Fibroblast of skin of scalp (primary cell): Measurements from ENCODE around the gene XAB2.
"Not testable (repeated sequence)": the region's sequence is repeated elsewhere in the genome, so short reads cannot be mapped to it uniquely, and the experiment has no call there.

Source experiments
- DNase-seq: peaks from one replicate; pipeline ENCODE4 v3.0.0-alpha.2; 2013

Gene XAB2

DNA sequence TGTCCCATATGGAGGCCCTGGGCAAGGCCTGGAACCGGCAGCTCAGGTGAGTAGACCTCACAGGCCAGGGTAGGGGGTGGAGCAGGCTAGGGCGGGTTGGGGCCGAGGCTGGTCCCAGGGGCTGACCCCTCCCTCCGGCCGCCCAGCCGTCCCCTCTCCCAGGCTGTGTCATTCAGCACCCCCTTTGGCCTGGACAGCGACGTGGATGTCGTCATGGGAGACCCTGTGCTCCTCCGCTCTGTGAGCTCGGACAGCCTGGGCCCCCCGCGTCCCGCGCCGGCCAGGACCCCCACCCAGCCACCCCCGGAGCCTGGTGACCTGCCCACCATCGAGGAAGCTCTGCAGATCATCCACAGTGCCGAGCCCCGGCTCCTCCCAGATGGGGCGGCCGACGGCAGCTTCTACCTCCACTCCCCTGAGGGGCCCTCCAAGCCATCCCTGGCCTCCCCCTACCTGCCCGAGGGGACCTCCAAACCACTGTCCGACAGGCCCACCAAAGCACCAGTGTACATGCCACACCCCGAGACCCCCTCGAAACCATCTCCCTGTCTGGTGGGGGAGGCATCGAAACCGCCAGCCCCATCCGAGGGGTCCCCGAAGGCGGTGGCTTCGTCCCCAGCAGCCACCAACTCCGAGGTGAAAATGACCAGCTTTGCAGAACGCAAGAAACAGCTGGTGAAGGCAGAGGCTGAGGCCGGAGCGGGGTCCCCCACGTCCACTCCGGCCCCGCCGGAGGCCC lies 17.6 kb downstream of the XAB2 start:
- DNase-seq: no peak

DNA sequence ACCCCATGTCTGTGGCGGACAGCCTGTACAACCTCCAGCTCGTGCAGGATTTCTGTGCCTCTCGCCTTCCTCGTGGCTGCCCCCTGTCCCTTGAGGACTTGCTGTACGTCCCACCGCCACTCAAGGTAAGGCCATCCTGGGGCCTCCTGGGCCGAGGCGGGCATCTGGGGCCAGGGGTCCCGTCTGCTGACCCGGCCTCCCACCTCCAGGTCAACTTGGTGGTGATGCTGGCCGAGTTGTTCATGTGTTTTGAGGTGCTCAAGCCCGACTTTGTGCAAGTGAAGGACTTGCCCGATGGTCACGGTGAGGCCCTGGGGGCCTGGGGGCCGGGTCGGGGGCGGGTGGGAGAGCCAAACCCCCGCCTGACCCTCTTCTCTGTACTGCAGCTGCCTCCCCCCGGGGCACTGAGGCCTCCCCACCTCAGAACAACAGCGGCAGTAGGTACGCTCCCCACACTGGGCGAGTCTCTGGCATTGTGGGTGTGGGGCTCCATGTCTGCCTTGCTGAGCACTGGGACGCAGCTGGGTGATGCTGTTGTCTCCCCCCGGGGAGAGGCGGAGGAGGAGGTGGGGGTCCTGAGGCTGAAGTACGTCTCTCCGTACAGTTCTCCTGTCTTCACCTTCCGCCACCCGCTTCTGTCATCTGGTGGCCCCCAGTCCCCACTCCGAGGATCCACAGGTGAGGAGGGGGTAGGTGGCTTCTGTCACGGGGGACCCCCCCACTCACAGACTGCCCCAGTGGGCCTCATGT lies 18.7 kb downstream of the XAB2 start:
- DNase-seq: no peak

DNA sequence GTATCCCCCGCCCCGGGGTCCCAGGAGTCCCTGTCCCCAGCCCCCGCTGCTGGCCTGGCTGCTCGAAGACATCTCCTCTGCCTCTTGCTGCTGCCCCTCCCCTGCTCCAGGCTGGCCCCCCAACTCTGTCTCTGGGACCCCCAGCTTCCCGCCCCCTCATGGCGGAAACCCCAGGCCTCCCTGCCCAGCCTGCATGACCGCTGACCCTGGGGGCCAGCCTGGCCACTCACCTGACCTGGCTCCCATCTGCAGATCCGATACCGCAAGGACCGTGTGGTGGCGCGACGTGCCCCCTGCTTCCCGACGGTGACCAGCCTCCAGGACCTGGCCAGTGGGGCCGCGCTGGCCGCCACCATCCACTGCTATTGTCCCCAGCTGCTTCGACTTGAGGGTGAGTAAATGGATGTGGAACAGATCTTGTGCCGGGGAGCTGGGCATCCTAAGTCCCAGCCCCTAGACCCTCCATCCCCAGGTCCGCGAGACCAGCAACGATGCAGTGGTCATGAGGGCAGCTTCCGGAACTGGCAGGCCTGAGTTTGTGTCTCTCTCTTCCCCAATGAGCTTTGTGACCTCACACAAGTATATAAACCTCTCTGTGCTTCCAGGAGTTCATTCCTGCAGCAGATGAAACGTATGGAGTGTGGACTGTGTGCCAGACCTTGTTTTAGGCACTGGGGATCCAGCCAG lies 21.3 kb downstream of the XAB2 start:
- no peak for DNase-seq

DNA sequence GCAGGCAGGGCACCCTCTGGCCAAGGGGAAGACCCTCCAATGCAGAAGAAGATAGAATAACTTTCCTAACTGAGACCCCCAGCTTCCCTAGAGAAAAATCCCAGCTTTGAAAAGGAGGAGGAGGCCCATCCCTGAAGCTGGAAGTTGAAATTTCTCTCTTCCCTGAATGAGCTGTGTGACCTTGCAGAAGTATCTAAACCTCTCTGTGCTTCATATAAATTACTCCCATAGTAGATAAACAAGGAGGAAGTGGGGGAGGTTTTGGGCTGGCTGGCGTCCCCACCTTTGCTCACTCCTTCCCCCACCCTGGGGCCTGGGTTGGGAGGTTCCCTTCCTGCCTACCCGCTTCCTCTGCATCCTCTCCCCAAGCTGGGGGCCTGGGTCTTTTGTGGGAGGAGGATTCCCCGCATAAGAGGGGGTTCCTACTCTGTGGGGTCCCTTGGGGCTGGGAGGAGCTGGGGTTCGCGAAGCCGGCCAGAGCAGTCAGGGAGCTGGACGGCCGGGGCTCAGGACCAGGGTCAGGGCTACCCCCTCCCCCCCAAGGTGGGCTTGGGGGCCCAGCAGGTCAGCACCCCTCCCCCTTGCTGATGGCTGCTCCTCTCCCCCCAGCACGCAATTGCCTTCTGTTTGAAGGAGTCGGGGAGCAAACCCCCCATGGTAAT lies 22.0 kb downstream of the XAB2 start:
- no peak for DNase-seq

DNA sequence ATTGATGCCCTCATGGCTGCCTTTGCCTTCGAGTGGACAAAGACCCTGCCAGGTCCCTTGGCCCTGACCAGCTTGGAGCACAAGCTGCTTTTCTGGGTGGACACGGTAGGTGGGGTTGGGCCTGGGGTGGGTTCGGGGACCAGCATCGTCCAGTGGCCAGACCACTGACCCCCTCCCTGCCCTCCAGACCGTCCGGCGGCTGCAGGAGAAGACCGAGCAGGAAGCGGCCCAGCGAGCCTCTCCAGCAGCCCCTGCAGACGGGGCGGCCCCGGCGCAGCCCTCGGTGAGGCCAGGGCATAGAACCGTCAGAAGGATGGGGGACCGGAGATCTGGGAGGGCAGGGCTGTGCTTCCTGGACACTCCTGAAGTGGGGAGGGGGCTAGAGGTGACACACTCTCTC lies 23.1 kb downstream of the XAB2 start:
- no peak for DNase-seq

DNA sequence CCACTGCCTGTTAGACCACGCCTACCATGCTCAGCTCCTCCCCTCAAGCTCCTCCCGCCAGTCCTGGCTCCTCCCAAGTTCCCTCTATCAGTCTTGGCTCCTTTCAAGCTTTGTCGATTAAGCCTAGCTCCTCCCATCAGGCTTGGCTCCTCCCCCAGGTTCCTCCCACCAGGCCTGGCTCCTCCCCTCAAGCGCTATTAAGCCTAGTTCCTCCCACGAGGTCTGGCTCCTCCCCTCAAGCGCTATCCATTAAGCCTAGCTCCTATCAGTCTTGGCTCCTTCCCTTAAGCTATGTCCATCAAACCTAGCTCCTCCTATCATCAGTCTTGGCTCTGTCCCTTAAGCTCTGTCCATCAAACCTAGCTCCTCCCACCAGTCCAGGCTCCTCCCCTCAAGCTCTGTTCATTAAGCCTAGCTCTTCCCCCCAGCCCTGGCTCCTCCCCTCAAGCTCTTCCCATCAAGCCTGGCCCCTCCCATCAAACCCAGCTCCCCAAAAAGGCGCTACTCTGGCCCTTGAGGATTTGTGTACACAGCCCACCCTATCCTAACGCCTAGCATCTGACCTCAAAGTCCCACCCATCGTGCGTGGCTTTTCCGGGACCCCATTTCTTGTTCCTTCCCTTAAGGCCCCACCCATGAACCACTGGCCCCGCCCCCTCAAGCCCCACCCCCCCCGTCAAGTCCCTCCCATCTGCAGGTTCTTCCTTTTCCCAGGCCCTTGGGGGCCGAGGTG lies 23.7 kb downstream of the XAB2 start:
- no peak for DNase-seq

DNA sequence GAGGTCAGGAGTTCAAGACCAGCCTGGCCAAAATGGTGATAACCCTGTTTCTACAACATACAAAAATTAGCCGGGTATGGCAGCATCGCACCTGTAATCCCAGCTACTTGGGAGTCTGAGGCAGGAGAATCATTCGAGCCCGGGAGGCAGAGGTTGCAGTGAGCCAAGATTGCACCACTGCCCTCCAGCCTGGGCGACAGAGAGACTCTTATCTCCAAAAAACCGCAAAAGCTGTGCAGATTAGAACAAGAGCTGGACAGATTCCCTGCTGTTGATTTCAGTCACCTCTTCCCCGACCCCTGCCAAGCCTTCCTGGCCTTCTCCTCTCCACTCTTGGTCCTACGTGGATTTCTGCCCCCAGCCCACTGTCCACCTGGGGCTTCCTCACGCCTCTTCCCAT lies 25.4 kb downstream of the XAB2 start:
- no peak for DNase-seq

DNA sequence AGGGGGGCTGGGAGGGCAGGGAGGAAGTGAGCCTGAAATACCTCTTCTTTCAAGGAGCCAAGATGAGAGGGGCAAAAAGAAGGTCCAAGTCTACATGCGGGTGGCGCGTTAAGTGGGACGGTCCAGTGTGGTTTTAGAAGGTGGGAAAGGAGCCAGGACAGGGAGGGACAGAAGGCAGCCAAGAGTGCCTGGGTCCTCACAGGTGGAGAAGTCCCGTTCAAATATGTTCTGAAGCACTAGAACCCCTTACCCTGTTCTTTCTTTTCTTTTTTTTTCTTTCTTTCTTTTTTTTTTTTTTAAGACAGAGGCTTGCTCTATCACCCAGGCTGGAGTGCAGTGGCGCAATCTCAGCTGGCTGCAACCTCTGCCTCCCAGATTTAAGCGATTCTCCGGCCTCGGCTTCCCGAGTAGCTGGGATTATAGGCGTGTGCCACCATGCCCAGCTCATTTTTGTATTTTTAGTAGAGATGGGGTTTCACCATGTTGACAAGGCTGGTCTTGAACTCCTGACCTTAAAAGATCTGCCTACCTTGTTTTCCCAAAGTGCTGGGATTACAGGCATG lies 26.3 kb downstream of the XAB2 start:
- DNase-seq: no peak

DNA sequence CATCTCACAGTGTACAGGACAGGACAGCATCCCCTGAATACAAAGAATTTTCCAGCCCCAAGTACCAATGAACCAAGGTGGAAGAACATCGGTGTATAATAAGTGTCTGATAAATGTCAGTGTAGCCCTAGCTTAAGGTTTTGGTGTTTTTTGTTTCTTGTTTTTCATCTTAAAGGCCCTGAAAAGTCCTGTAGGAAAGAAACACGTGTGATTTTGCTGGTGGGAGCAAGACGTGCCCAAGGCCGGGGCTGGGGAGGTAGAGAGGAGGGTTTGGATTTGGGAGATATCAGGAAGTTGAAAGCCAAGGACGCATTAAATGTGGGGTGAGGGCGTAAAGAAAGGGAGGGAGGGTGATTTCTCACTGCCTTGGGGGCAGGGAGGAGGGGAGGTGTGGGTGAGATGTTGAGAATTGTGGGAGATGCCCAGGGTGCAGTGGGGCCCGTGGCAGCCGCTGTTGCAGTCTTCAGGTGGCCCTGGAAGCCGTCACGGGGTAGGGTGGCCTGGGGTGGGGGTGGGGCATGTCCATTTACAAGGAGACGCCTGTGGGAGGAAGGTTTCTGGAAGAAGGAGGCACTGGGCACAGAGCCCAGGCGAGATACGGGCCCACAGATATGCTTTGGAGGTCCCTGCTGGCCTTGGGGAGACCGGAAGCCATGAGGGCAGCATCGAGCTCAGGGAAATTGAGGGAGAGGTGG lies 27.0 kb downstream of the XAB2 start:
- DNase-seq: no peak

DNA sequence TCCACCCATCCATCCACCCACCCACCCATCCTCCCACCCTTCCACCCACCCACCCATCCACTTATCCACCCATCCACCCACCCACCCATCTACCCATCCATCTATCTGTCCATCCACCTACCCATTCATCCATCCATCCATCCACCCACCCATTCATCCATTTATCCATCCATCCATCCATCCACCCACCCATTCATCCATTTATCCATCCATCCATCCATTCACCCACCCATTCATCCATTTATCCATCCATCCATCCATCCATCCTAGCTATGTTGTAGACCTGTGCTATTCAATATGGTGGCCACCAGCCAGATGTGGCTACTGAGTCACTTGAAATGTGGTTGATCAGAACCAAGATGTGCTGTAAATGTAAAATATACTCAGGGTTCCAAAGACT lies 28.6 kb downstream of the XAB2 start:
- DNase-seq: no peak

DNA sequence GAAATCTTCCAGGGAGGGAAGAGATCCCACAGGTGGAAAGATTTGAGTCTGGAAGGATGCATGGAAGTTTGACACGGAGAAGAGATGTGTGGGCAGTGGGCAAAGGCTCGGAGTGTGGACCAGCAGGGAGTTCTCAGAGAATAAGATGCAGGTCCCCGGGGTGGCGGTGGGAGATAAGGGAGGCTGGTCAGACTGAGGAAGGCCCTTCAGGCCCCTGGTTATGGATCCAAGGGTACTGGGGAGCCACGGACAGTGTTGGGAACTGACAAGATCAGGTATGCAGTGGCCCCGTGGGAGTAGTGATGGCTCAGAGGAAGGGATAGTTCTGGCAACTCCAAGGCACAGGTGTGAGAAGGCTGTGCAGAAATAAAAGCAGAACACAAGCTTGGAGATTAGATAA lies 31.2 kb downstream of the XAB2 start:
- DNase-seq: no peak

DNA sequence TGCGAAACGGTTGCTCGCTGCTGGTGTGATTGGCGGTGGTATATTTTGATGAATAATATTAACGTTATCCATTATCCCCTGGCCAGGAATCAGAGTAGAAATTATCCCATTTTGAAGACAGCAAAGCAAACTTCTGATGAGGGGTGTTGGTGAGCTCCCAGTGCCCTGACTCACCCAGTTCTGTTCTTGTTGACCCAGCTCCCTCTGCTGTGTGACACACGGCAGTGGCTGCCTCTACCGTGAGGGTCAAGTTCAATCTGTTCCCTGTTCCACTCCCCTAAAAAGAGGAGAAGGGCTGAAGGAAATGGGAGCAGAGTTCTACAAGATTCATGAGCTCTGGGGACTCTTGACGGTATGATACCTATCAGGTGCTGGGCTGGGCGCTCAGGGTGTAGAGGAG lies 31.7 kb downstream of the XAB2 start:
- no peak for DNase-seq

DNA sequence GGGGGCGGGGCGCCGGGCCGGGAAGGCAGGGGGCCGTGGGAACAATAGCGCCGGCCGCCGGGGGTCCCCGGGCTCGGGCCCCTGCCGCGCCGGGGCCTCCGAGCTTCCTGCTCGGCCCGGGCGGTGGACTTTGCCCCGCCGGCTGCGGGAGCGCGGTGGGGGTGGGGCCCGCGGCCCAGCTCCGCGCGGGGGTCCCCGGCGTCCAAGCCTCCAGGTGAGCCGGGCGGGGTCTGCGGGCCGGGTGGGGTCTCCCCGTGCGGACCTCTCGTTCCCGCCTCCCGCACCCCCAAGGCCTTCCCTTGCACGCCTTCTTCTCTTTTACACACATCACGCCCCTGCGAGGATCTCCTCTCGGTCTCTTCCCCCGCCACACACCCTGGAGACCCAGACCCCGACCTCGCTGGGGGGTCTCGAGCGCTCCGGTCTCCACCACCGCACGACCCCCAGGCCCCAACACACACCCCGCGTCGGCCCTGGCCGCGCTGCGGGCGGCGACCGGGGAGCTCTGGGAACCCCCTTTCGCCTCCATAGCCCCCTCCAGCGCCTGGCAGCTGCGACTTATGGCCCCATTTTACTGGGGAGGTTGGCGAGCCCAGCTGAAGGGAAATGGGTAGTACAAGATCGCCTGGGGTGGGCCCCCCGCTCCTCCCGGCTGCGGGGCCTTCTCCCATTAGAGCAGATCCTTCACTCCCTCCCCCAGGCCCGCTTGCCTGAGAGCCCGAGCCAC lies 33.0 kb downstream of the XAB2 start:
- no peak for DNase-seq

DNA sequence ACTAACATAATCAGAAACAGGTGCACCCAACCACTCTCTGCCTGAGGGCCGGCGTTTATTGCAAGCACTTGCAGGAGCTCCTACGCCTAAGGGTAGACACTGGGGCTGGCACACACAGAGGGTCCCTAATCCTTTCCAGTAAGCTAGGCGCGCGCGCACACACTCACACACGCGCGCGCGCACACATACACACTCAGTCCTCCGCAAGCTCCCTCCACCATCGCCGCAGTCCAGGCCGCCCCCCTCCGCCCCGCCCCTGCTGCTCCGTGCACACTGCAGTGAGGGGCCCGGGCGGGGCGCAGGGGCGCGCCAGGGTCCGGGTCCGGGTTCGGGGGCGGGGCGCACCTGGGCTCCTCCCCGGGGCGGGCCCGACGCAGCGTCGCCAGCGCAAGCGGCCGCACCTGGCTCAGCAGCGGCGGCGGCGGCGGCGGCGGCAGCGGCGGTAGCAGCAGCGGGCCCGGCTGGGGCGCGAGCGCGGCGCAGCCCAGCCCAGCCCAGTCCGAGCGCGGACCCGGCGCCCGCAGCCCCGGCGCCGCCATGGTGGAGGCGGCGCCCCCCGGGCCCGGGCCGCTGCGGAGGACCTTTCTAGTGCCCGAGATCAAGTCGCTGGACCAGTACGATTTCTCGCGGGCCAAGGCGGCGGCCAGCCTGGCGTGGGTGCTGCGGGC lies 33.7 kb downstream of the XAB2 start, which contains the start of gene CAMSAP3:
Gene CAMSAP3, plus strand, starts transcription at position 398 of the 668 bp plus-strand sequence. Its CDS starts 140 bp downstream, at position 538.
- peak; percentile 11 for DNase-seq

DNA sequence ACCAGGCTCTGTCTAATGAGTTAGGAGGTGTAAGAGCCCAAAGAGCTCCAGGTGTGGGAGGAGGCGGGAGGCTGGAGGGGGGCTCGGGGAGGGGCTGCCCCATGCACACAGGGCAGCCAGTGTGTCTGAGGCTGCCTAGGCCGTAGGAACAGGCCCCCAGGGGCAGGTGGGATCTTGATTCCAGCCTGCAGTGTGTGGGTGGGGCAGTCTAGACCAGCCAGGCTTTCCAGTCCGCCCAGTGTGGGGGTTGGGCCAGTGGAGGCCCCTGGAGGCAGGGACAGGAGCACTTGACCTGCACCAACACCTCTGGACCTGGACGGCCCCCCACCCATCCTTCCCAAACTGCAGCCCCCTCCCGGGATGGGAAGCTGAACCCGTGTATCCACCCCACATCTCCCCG lies 39.1 kb downstream of the XAB2 start:
- no peak for DNase-seq

DNA sequence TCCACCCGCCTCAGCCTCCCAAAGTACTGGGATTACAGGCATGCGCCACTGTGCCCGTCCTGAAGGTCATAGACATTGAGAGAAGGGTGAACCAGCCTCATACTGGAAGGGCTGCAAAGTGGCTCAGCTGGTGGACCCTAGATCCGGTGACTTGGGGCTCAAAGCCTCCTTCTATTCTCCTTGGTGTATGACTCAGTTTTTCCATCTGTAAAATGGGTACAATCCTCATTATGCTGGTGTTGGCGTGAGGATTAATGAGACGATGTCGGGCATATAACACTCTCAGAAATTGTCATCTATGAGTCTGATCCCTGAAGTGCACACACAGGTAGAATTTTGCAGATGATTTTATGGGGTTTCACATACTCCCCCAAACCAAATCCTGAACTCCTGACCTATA lies 39.5 kb downstream of the XAB2 start:
- DNase-seq: no peak

DNA sequence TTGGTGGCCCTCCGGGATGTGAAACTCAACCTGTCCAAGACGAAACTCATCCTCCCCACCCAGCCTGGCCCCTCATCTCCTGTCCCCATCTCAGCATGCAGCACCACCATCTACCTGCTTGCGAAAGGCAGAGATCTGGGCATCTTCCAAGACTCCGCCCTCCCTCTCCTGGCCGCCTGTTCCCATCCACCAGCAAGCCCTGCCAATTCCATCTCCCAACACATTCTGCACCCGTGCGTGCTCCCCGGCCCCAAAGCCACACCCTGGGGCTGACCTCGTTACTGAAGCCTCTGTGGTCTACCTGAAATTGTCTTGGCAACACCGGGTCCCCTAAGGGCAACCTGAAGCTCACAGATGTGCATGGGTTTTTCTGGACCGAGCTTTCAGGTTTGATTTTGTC lies 46.9 kb downstream of the XAB2 start:
- DNase-seq: no peak

DNA sequence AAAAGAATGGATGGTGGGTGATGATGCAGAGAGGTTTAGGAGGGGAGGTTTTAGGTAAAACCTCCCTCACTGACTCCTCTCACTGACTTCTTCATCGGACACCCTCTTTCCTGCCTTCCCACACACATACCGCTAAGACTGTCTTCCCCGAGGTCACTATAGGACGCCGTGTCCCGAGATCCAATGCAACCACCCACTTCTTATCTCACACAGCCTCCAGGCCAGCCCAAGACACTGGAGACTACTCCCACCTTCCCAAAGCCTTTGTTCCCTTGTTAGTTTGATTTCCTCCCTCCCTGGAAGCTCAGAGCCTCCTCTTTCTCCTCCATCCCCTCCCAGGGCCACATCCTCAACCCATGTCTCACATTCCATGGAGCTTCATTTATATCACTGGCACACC lies 50.2 kb downstream of the XAB2 start:
- no peak for DNase-seq

DNA sequence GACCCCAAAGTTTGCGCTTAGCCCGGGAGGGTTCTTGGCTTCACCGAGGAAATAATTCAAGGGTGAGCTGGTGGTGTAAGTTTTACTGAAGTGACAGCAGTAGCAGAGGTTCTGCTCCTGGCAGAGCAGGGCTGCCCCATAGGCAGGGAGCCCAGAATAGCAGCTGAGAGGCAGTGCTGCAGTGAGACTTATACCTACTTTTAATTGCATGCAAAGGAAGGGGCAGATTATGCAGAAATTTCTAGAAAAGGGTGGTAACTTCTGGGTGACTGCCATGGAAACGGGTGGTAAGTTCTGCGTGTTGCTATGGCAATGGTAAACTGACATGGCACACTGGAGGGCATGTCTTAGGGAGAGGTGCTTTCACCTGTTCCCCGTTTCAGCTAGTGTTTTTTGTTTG lies 51.2 kb downstream of the XAB2 start:
- no peak for DNase-seq

DNA sequence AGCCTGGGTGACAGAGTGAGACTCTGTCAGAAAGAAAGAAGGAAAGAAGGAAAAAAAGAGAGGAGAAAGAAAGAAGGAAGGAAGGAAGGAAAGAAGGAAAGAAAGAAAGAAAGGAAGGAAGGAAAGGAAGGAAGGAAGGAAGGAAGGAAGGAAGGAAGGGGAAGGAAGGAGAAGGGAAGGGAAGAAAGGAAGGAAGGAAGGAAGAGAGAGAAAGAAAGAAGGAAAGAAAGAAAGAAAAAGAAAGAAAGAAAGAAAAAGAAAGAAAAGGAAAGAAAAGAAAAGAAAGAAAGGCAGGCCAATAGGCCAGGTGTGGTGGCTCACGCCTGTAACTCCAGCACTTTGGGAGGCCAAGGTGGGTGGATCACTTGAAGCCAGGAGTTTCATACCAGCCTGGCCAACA lies 51.9 kb downstream of the XAB2 start:
- DNase-seq: not testable (repeated sequence)
